Vagina (tissue), 2 donors: ENCODE data around the gene CARD8. TPM values are rescaled to one million over a fixed set of nuclear protein-coding genes. Genes with fewer than 3 reads are reported as not detected.

Experiments
- DNase-seq, 2 donors: peaks; one replicate each; pipeline ENCODE4 v3.0.0-alpha.2; 2017; ENCODE audit errors: extremely low spot score in 2 of 2
- H3K27ac ChIP-seq: fragments of 200-600 bp; sonication (generic); one replicate; pipeline ENCODE4 v1.5.1; 2019
- H3K27me3 ChIP-seq: fragments of 200-600 bp; sonication (generic); one replicate; pipeline ENCODE4 v1.5.1; 2019
- H3K36me3 ChIP-seq, 2 donors: fragments of 200-600 bp; sonication (generic); one replicate each; pipeline ENCODE4 v1.5.1; 2017 to 2019
- H3K4me1 ChIP-seq: fragments of 200-600 bp; sonication (generic); one replicate; pipeline ENCODE4 v1.5.1; 2019
- H3K4me3 ChIP-seq, 2 donors: fragments of 200-600 bp; sonication (generic); 1 replicate in 1 of 2; 2 replicates in 1 of 2; pipeline ENCODE4 v1.5.1; 2016 to 2019
- H3K9me3 ChIP-seq: fragments of 200-600 bp; sonication (generic); one replicate; pipeline ENCODE4 v1.5.1; 2019
- CTCF ChIP-seq, 3 experiments: fragments of 450-650 bp in 2 of 3; fragments of 200-600 bp in 1 of 3; sonication (generic) in 1 of 3; IDR thresholded peaks; one replicate each; pipeline ENCODE4 v1.5.1; 2017 to 2019; ENCODE audit warnings: antibody characterized with exemption in 3 of 3, mild to moderate bottlenecking in 2 of 3, moderate library complexity in 2 of 3
- POLR2A ChIP-seq, 2 donors: fragments of 450-650 bp; IDR thresholded peaks; one replicate each; pipeline ENCODE4 v1.6.1; 2017; ENCODE audit warnings: antibody characterized with exemption in 2 of 2, mild to moderate bottlenecking in 2 of 2, moderate library complexity in 2 of 2
- POLR2AphosphoS5 ChIP-seq, 2 donors: sonication (generic); formaldehyde crosslinking; IDR thresholded peaks; one replicate each; pipeline ENCODE4 v1.9.0; 2017; ENCODE audit warnings: antibody characterized with exemption in 2 of 2, mild to moderate bottlenecking in 2 of 2, low read depth in 1 of 2; ENCODE audit not compliant: insufficient read depth in 1 of 2
- intact Hi-C: fragments of 100-400 bp; cut with DNase I; formaldehyde crosslinking; loops from one replicate; pipeline ENCODE4 v1.15.1; 2023
- total RNA-seq: library from RNA; depleted of rRNA; stranded (reverse); fragments of >200 nt; gene quantifications from one replicate; pipeline ENCODE4 v1.2.3, GENCODE V29; 2016

The CARD8 gene
- total RNA-seq, 1 donor from 2014 or later: 31.9 TPM

GRCh38 chr19:48203794-48204628 lies 51.7 kb downstream of the CARD8 start:
- peak in 1 of 2 donors; percentile 92 for DNase-seq
- Histone ChIP-seq H3K4me3 (peak overlapping the region; percentile 75 to 78), H3K9me3 (no peaks in the 10 kb centered on the region), H3K4me1 (peaks cover 15% of the 10 kb centered on the region), H3K27ac (peak overlapping the region; percentile 68), H3K36me3 (no peaks in the 10 kb centered on the region), H3K27me3 (no peaks in the 10 kb centered on the region)
- intact Hi-C loops: no loop called here
- TF ChIP-seq CTCF (IDR thresholded peaks at IDR 0.05) (no peak), POLR2A (IDR thresholded peaks at IDR 0.05) (peak in 1 of 2 donors; percentile 24), POLR2AphosphoS5 (IDR thresholded peaks at IDR 0.05; ENCODE audit: insufficient read depth in 1 of 2, low read depth in 1 of 2) (peak; percentile 87 to 98)

- Histone ChIP-seq H3K4me3 (peak overlapping the region; percentile 75 to 78), H3K27ac (peak overlapping the region; percentile 37), H3K27me3 (no peaks in the 10 kb centered on the region), H3K36me3 (no peaks in the 10 kb centered on the region), H3K4me1 (peaks cover 15% of the 10 kb centered on the region), H3K9me3 (no peaks in the 10 kb centered on the region)
- intact Hi-C loops: no loop called here
- TF ChIP-seq CTCF (IDR thresholded peaks at IDR 0.05) (no peak), POLR2AphosphoS5 (IDR thresholded peaks at IDR 0.05; ENCODE audit: insufficient read depth in 1 of 2, low read depth in 1 of 2) (no peak), POLR2A (IDR thresholded peaks at IDR 0.05) (no peak)
- no peak for DNase-seq
Measured at GRCh38 chr19:48203222-48203793, 52.4 kb downstream of the CARD8 start.

GRCh38 chr19:48196933-48197665 lies 58.6 kb downstream of the CARD8 start:
- intact Hi-C loops: no loop called here
- Histone ChIP-seq H3K27ac (no peak overlapping the region), H3K4me3 (no peak overlapping the region), H3K36me3 (no peaks in the 10 kb centered on the region), H3K27me3 (no peaks in the 10 kb centered on the region), H3K4me1 (peaks cover 11% of the 10 kb centered on the region), H3K9me3 (no peaks in the 10 kb centered on the region)
- no peak for DNase-seq
- TF ChIP-seq POLR2AphosphoS5 (IDR thresholded peaks at IDR 0.05; ENCODE audit: insufficient read depth in 1 of 2, low read depth in 1 of 2) (no peak), POLR2A (IDR thresholded peaks at IDR 0.05) (no peak), CTCF (IDR thresholded peaks at IDR 0.05) (no peak)

- Histone ChIP-seq H3K27me3 (no peaks in the 10 kb centered on the region), H3K27ac (no peak overlapping the region), H3K4me1 (peaks cover 11% of the 10 kb centered on the region), H3K36me3 (no peaks in the 10 kb centered on the region), H3K9me3 (no peaks in the 10 kb centered on the region), H3K4me3 (no peak overlapping the region)
- TF ChIP-seq POLR2AphosphoS5 (IDR thresholded peaks at IDR 0.05; ENCODE audit: insufficient read depth in 1 of 2, low read depth in 1 of 2) (no peak), POLR2A (IDR thresholded peaks at IDR 0.05) (no peak), CTCF (IDR thresholded peaks at IDR 0.05) (no peak)
- no peak for DNase-seq
- intact Hi-C loops: no loop called here
Measured at GRCh38 chr19:48196321-48196763, 59.4 kb downstream of the CARD8 start.
